Panc1 (cell line): ENCODE results near the gene METTL5.

Source experiments
- POLR2AphosphoS5 ChIP-seq: IDR thresholded peaks from 2 replicates; pipeline ENCODE4 v1.6.1; 2012; ENCODE audit warnings: mild to moderate bottlenecking, low read depth, low read length, moderate library complexity
- SIN3A ChIP-seq: IDR thresholded peaks from 2 replicates; pipeline ENCODE4 v1.6.1; 2012; ENCODE audit warnings: low read depth, mild to moderate bottlenecking, low read length, moderate library complexity, borderline replicate concordance; ENCODE audit not compliant: insufficient read depth
- TF ChIP-seq, protein P1 (sequence below): fragments of 450-650 bp; IDR thresholded peaks from 2 replicates; pipeline ENCODE4 v1.5.1; 2017; ENCODE audit warnings: mild to moderate bottlenecking
- TF ChIP-seq, protein P2 (sequence below), 2 experiments: IDR thresholded peaks; 2 replicates each; pipeline ENCODE4 v1.6.1; 2011 to 2012; ENCODE audit warnings: low read depth in 2 of 2, control low read depth in 1 of 2, low read length in 1 of 2, mild to moderate bottlenecking in 1 of 2, moderate library complexity in 1 of 2; ENCODE audit not compliant: insufficient read depth in 1 of 2

DNA sequence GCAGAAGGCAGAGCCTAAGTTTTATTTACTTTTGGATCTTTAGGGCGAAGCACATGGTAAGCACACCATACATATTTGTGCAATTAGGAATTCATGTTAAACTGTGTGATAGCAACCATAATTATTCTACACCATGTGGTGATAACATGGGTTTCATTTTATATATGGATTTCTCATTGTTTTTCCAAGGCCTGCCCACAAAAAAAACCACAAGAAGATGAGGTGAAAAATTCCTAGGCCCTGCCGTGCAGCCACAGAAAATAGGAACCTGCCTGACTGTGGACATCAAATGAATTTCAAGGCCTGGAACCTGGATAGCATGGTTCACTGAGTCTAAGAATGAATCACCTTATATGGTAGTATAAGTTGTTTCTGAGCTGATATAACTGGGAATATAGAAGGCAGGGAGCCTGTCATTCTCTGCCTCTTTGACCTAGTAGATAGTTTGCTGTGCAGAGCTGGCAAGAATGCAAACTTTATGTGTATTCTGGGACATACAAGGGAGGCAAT is 48.4 kb downstream of the METTL5 start:
- TF ChIP-seq, protein P1, sequence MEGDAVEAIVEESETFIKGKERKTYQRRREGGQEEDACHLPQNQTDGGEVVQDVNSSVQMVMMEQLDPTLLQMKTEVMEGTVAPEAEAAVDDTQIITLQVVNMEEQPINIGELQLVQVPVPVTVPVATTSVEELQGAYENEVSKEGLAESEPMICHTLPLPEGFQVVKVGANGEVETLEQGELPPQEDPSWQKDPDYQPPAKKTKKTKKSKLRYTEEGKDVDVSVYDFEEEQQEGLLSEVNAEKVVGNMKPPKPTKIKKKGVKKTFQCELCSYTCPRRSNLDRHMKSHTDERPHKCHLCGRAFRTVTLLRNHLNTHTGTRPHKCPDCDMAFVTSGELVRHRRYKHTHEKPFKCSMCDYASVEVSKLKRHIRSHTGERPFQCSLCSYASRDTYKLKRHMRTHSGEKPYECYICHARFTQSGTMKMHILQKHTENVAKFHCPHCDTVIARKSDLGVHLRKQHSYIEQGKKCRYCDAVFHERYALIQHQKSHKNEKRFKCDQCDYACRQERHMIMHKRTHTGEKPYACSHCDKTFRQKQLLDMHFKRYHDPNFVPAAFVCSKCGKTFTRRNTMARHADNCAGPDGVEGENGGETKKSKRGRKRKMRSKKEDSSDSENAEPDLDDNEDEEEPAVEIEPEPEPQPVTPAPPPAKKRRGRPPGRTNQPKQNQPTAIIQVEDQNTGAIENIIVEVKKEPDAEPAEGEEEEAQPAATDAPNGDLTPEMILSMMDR: no peak
- TF ChIP-seq SIN3A (no peak), POLR2AphosphoS5 (no peak)
- TF ChIP-seq, protein P2, sequence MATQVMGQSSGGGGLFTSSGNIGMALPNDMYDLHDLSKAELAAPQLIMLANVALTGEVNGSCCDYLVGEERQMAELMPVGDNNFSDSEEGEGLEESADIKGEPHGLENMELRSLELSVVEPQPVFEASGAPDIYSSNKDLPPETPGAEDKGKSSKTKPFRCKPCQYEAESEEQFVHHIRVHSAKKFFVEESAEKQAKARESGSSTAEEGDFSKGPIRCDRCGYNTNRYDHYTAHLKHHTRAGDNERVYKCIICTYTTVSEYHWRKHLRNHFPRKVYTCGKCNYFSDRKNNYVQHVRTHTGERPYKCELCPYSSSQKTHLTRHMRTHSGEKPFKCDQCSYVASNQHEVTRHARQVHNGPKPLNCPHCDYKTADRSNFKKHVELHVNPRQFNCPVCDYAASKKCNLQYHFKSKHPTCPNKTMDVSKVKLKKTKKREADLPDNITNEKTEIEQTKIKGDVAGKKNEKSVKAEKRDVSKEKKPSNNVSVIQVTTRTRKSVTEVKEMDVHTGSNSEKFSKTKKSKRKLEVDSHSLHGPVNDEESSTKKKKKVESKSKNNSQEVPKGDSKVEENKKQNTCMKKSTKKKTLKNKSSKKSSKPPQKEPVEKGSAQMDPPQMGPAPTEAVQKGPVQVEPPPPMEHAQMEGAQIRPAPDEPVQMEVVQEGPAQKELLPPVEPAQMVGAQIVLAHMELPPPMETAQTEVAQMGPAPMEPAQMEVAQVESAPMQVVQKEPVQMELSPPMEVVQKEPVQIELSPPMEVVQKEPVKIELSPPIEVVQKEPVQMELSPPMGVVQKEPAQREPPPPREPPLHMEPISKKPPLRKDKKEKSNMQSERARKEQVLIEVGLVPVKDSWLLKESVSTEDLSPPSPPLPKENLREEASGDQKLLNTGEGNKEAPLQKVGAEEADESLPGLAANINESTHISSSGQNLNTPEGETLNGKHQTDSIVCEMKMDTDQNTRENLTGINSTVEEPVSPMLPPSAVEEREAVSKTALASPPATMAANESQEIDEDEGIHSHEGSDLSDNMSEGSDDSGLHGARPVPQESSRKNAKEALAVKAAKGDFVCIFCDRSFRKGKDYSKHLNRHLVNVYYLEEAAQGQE (IDR thresholded peaks at IDR 0.05; ENCODE audit: insufficient read depth in 1 of 2, low read depth in 2 of 2, low read length in 1 of 2): no peak
